Activated CD4-positive, CD25-positive, alpha-beta regulatory T cell treated with anti-CD3 and anti-CD28 coated beads, Interleukin-2, amount 50 U/mL, for 72 hours (primary cell): ENCODE data around the gene WNT4.

Experiments
- DNase-seq: peaks from one replicate; pipeline ENCODE4 v3.0.0; 2021

Gene WNT4

GRCh38 chr1:22163137-22163536 lies 20.2 kb upstream of the WNT4 start:
- DNase-seq, result no peak

GRCh38 chr1:22159891-22160290 lies 17.0 kb upstream of the WNT4 start:
- no peak for DNase-seq

- no peak for DNase-seq
Observed at GRCh38 chr1:22158654-22159053, 15.8 kb upstream of the WNT4 start.

GRCh38 chr1:22157359-22157966 lies 14.6 kb upstream of the WNT4 start:
- DNase-seq, result no peak

GRCh38 chr1:22155517-22155916 lies 12.6 kb upstream of the WNT4 start:
- DNase-seq, result no peak

- no peak for DNase-seq
Observed at GRCh38 chr1:22154626-22155025, 11.7 kb upstream of the WNT4 start.

- DNase-seq, result no peak
Observed at GRCh38 chr1:22153660-22154437, 11.0 kb upstream of the WNT4 start.

GRCh38 chr1:22150923-22151322 lies 8.0 kb upstream of the WNT4 start:
- DNase-seq, result no peak

GRCh38 chr1:22142315-22143064 lies 407 bp downstream of the WNT4 start:
- DNase-seq, result no peak

GRCh38 chr1:22141554-22142314 lies 1.2 kb downstream of the WNT4 start:
- no peak for DNase-seq

GRCh38 chr1:22140694-22141093 lies 2.2 kb downstream of the WNT4 start:
- no peak for DNase-seq

- no peak for DNase-seq
Observed at GRCh38 chr1:22139817-22140216, 3.1 kb downstream of the WNT4 start.

GRCh38 chr1:22139066-22139594 lies 3.8 kb downstream of the WNT4 start:
- DNase-seq, result no peak

GRCh38 chr1:22137004-22137720 lies 5.7 kb downstream of the WNT4 start:
- no peak for DNase-seq

GRCh38 chr1:22133931-22134324 lies 9.0 kb downstream of the WNT4 start:
- no peak for DNase-seq

GRCh38 chr1:22133247-22133930 lies 9.5 kb downstream of the WNT4 start:
- DNase-seq, result no peak

GRCh38 chr1:22132517-22133235 lies 10.2 kb downstream of the WNT4 start:
- DNase-seq, result no peak

GRCh38 chr1:22131875-22132486 lies 10.9 kb downstream of the WNT4 start:
- peak; percentile 73 for DNase-seq

GRCh38 chr1:22131062-22131461 lies 11.8 kb downstream of the WNT4 start:
- DNase-seq, result no peak

GRCh38 chr1:22129501-22130117 lies 13.3 kb downstream of the WNT4 start:
- no peak for DNase-seq
